HEK293T (cell line): ENCODE data around the gene ABR.

ENCODE experiments used
- CTBP1 ChIP-seq: fragments of 450-650 bp; IDR thresholded peaks from 2 replicates; pipeline ENCODE4 v1.6.1; 2016; ENCODE audit warnings: borderline replicate concordance
- ELF4 ChIP-seq: fragments of 450-650 bp; IDR thresholded peaks from 2 replicates; pipeline ENCODE4 v1.6.1; 2017; ENCODE audit warnings: antibody characterized with exemption
- SP1 ChIP-seq: fragments of 450-650 bp; IDR thresholded peaks from 2 replicates; pipeline ENCODE4 v1.6.1; 2017
- SUZ12 ChIP-seq: fragments of 450-650 bp; IDR thresholded peaks from 2 replicates; pipeline ENCODE4 v1.6.1; 2016; ENCODE audit warnings: mild to moderate bottlenecking

DNA sequence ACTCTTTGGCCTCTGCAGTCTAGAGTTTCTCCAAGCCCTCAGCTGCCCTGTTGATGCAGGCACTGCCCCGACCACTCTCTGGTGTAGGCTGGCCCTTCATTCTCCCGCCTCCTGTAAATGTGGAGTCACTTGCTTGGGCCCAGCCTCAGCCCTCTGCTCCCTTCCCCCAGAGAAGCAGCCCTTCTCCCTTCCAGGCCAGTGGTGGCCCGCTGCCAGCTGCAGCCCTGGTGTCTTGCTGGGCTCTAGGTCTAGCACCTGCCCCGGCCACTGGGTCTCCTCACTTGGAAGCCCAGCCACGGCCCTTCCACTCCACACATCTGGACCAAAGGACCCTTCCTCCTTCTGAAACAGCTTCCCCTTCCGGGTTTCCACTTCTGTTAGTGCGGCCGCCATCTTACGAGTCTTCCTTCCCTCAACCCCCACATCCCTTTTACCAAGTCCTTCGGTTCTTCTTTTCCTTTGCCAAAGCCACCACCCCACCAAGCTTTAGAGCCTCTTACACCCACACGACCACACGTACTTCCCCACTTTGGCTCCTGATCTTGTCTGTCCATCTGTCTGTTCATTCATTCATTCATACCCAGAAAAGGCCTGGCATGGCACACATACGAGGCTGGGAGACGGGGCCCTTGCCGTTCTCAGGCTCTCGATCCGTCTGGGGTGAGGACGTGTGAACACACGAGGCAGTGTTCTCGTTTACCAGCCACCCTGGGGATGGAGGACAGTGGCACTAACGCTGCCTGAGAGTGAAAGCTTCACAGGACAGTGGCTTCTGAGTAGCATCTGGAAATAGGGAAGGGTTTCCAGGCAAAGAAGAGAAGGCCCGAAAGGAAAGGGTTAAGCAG is 68.0 kb downstream of the ABR start:
- no peak for TF ChIP-seq SUZ12
- no peak for TF ChIP-seq SP1
- TF ChIP-seq CTBP1 = no peak
- TF ChIP-seq ELF4 = no peak
